ENCODE results near the gene CCSER1. TPM values are rescaled to one million over a fixed set of nuclear protein-coding genes. Genes with fewer than 3 reads are reported as not detected.

Gene CCSER1
- total RNA-seq, 1 donor: under 0.01 TPM

- no peak for TF ChIP-seq CTCF (IDR thresholded peaks at IDR 0.05; ENCODE audit: insufficient read depth, low read length)
- H3K4me3 ChIP-seq (ENCODE audit: low read depth, low read length): no peak overlapping the region
- DNase-seq (ENCODE audit: low read depth): no peak
Measured at GRCh38 chr4:90745176-90745575, 618.0 kb downstream of the CCSER1 start.

- H3K4me3 ChIP-seq (ENCODE audit: low read depth, low read length): no peak overlapping the region
- DNase-seq (ENCODE audit: low read depth): no peak
- TF ChIP-seq CTCF (IDR thresholded peaks at IDR 0.05; ENCODE audit: insufficient read depth, low read length): no peak
Measured at GRCh38 chr4:90753068-90753467, 625.9 kb downstream of the CCSER1 start.

- DNase-seq (ENCODE audit: low read depth): no peak
- TF ChIP-seq CTCF (IDR thresholded peaks at IDR 0.05; ENCODE audit: insufficient read depth, low read length): no peak
- H3K4me3 ChIP-seq (ENCODE audit: low read depth, low read length): no peak overlapping the region
Measured at GRCh38 chr4:90757534-90758060, 630.4 kb downstream of the CCSER1 start.

DNA sequence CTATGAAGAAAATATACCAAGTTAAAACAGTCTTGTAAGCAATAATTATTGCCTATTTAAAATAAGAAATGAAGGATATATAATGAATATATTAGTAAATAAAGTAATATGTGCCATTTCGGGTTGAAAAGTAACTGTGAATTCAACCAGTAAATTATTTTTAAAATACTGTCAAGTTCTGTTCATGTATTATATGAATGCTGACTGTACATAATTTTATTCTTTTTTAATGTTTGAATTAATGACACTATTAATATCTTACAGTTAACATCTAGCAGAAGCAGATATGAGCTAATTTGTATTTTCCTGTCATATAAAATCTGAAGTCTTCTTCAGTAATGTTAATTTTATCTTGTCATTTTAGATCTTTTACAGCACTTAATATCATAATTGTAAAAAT lies 632.9 kb downstream of the CCSER1 start:
- TF ChIP-seq CTCF (IDR thresholded peaks at IDR 0.05; ENCODE audit: insufficient read depth, low read length): no peak
- H3K4me3 ChIP-seq (ENCODE audit: low read depth, low read length): no peak overlapping the region
- no peak for DNase-seq (ENCODE audit: low read depth)

DNA sequence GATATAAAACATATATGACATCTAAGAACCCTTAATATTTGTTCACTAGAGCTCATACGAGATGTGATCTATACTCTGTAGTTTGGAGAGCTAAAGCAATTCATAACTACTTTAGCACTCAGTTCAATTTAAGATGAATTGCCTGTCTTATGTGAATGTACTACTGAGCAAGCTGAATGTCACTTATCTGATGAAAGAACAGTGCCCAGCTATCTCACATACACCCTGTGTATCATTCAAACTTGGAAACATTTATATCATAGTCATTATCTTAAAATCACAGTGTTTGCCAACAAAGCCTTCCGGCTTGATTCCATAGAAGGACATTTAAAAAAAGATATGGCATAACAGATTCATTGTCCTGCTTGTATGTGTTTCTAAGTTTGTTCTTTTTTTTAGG lies 639.6 kb downstream of the CCSER1 start:
- no peak for DNase-seq (ENCODE audit: low read depth)
- no peak overlapping the region for H3K4me3 ChIP-seq (ENCODE audit: low read depth, low read length)
- TF ChIP-seq CTCF (IDR thresholded peaks at IDR 0.05; ENCODE audit: insufficient read depth, low read length): no peak

DNA sequence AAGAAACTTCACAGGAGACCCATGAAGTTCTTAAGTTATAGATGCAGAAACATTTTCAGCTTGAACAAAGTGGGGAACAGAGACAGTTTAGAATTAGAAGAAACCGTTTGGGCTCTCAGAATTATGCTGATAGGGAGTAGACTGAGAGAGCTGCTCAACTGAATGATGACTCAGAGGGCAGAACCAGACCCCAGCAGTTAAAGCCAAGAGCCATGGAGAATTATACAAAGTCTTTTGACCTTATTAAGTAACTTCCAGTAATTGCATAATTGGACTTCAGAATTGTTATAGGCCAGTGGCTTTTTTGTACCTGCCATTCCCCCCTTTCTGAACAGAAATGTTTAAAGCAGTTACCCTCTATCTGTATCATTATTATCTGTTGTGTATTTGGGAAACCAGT lies 642.1 kb downstream of the CCSER1 start:
- TF ChIP-seq CTCF (IDR thresholded peaks at IDR 0.05; ENCODE audit: insufficient read depth, low read length): no peak
- no peak overlapping the region for H3K4me3 ChIP-seq (ENCODE audit: low read depth, low read length)
- DNase-seq (ENCODE audit: low read depth): no peak

DNA sequence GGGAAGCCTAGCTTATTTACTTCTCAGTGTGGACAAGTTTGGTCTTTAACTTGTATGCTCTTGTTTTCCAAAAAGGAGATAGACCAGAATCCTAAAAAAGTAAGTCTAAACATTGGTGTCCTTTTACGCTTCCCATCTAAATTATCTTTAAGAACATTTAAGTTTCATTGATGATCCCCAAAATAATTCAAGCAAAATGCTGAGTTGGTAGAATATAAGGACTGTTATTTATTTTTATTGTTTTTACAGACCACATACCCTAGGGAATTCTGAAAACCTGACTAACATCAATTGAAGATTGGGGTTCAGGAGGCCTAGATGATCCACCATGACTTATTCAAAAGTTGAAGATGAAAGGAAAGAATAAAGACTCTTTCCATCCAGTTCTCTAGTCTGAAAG lies 653.0 kb downstream of the CCSER1 start:
- no peak for DNase-seq (ENCODE audit: low read depth)
- H3K4me3 ChIP-seq (ENCODE audit: low read depth, low read length): no peak overlapping the region
- TF ChIP-seq CTCF (IDR thresholded peaks at IDR 0.05; ENCODE audit: insufficient read depth, low read length): no peak

All from fibroblast of the aortic adventitia (primary cell).